ENCODE measurements around the gene EPB41L2. TPM values are rescaled to one million over a fixed set of nuclear protein-coding genes. Genes with fewer than 3 reads are reported as not detected.
A peak's percentile ranks its signal among the peaks of the same experiment; 100 is the strongest.
"Not testable (repeated sequence)": the region's sequence is repeated elsewhere in the genome, so short reads cannot be mapped to it uniquely, and the experiment has no call there.

Gene EPB41L2
- total and polyA plus RNA-seq, 9 donors, result 125 to 243 (median 190) TPM

- H3K4me3 ChIP-seq (ENCODE audit: low read length); H3K27ac ChIP-seq (ENCODE audit: low read length); H3K36me3 ChIP-seq (ENCODE audit: control insufficient read depth, insufficient read depth, low read length); H3K27me3 ChIP-seq (ENCODE audit: control insufficient read depth, insufficient read depth, low read length); H3K4me1 ChIP-seq (ENCODE audit: control insufficient read depth, insufficient read depth, low read length); H3K9me3 ChIP-seq (replicated peaks; ENCODE audit: control insufficient read depth, low read depth, low read length); DNase-seq: not testable (repeated sequence)
- WGBS (ENCODE audit: insufficient coverage), result no CpG with 5 or more reads among the region's 7 CpGs
Observed at GRCh38 chr6:131091944-131092343, 28.9 kb upstream of the EPB41L2 start.

DNA sequence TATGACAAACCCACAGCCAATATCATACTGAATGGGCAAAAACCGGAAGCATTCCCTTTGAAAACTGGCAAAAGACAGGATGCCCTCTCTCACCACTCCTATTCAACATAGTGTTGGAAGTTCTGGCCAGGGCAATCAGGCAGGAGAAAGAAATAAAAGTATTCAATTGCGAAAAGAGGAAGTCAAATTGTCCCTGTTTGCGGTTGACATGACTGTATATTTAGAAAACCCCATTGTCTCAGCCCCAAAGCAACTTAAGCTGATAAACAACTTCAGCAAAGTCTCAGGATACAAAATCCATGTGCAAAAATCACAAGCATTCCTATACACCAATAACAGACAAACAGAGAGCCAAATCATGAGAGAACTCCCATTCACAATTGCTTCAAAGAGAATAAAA is 27.3 kb upstream of the EPB41L2 start:
- not testable (repeated sequence) for H3K27me3 ChIP-seq (ENCODE audit: control insufficient read depth, insufficient read depth, low read length); H3K9me3 ChIP-seq (replicated peaks; ENCODE audit: control insufficient read depth, low read depth, low read length); DNase-seq; H3K4me1 ChIP-seq (ENCODE audit: control insufficient read depth, insufficient read depth, low read length); H3K4me3 ChIP-seq (ENCODE audit: low read length); H3K36me3 ChIP-seq (ENCODE audit: control insufficient read depth, insufficient read depth, low read length); H3K27ac ChIP-seq (ENCODE audit: low read length)
- WGBS (ENCODE audit: insufficient coverage), result no CpG with 5 or more reads among the region's 3 CpGs

GRCh38 chr6:131084982-131085381 is 21.9 kb upstream of the EPB41L2 start:
- Histone ChIP-seq H3K9me3 (replicated peaks; ENCODE audit: control insufficient read depth, low read depth, low read length) (peaks cover 2% of the 10 kb centered on the region), H3K27ac (ENCODE audit: low read length) (no peak overlapping the region), H3K36me3 (ENCODE audit: control insufficient read depth, insufficient read depth, low read length) (no peaks in the 10 kb centered on the region), H3K4me1 (ENCODE audit: control insufficient read depth, insufficient read depth, low read length) (no peaks in the 10 kb centered on the region), H3K4me3 (ENCODE audit: low read length) (no peak overlapping the region), H3K27me3 (ENCODE audit: control insufficient read depth, insufficient read depth, low read length) (no peaks in the 10 kb centered on the region)
- DNase-seq, result no peak
- WGBS (ENCODE audit: insufficient coverage), result 95% methylated on average over 2 of the region's 2 CpGs

GRCh38 chr6:131083687-131084086 is 20.6 kb upstream of the EPB41L2 start:
- Histone ChIP-seq H3K36me3 (ENCODE audit: control insufficient read depth, insufficient read depth, low read length) (no peaks in the 10 kb centered on the region), H3K27me3 (ENCODE audit: control insufficient read depth, insufficient read depth, low read length) (no peaks in the 10 kb centered on the region), H3K27ac (ENCODE audit: low read length) (no peak overlapping the region), H3K9me3 (replicated peaks; ENCODE audit: control insufficient read depth, low read depth, low read length) (peaks cover 2% of the 10 kb centered on the region), H3K4me1 (ENCODE audit: control insufficient read depth, insufficient read depth, low read length) (no peaks in the 10 kb centered on the region), H3K4me3 (ENCODE audit: low read length) (no peak overlapping the region)
- DNase-seq, result no peak
- WGBS (ENCODE audit: insufficient coverage), result 38% methylated on average over 1 of the region's 3 CpGs

- H3K36me3 ChIP-seq (ENCODE audit: control insufficient read depth, insufficient read depth, low read length), result no peaks in the 10 kb centered on the region
- no peak overlapping the region for H3K4me3 ChIP-seq (ENCODE audit: low read length)
- H3K27ac ChIP-seq (ENCODE audit: low read length), result no peak overlapping the region
- no peaks in the 10 kb centered on the region for H3K4me1 ChIP-seq (ENCODE audit: control insufficient read depth, insufficient read depth, low read length)
- WGBS (ENCODE audit: insufficient coverage), result no CpG with 5 or more reads among the region's 1 CpG
- H3K27me3 ChIP-seq (ENCODE audit: control insufficient read depth, insufficient read depth, low read length), result no peaks in the 10 kb centered on the region
- peaks cover 2% of the 10 kb centered on the region for H3K9me3 ChIP-seq (replicated peaks; ENCODE audit: control insufficient read depth, low read depth, low read length)
- DNase-seq, result no peak
Observed at GRCh38 chr6:131082335-131082734, 19.3 kb upstream of the EPB41L2 start.

DNA sequence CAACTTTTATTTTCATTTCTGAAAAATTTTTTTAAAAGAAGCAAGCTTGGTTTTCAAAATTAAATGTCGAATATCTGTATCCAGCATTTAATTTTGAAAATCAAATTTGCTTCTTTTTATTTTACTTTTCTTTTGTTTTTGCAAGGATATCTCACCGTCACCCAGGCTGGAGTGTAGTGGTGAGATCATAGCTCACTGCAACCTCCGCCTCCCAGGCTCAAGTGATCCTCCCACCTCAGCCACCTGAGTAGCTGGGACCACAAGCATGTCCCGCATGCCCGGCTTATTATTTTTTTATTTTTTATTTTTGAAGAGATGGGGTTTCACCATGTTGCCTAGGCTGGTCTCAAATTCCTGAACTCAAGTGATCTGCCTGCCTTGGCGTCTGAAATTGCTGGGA is 17.0 kb upstream of the EPB41L2 start:
- no peaks in the 10 kb centered on the region for H3K27me3 ChIP-seq (ENCODE audit: control insufficient read depth, insufficient read depth, low read length)
- no peak overlapping the region for H3K4me3 ChIP-seq (ENCODE audit: low read length)
- H3K27ac ChIP-seq (ENCODE audit: low read length), result no peak overlapping the region
- no peaks in the 10 kb centered on the region for H3K9me3 ChIP-seq (replicated peaks; ENCODE audit: control insufficient read depth, low read depth, low read length)
- H3K36me3 ChIP-seq (ENCODE audit: control insufficient read depth, insufficient read depth, low read length), result no peaks in the 10 kb centered on the region
- no CpG with 5 or more reads among the region's 6 CpGs for WGBS (ENCODE audit: insufficient coverage)
- DNase-seq, result no peak
- H3K4me1 ChIP-seq (ENCODE audit: control insufficient read depth, insufficient read depth, low read length), result no peaks in the 10 kb centered on the region

- no peak for DNase-seq
- Histone ChIP-seq H3K4me3 (ENCODE audit: low read length) (no peak overlapping the region), H3K36me3 (ENCODE audit: control insufficient read depth, insufficient read depth, low read length) (no peaks in the 10 kb centered on the region), H3K9me3 (replicated peaks; ENCODE audit: control insufficient read depth, low read depth, low read length) (peaks cover 2% of the 10 kb centered on the region), H3K4me1 (ENCODE audit: control insufficient read depth, insufficient read depth, low read length) (no peaks in the 10 kb centered on the region), H3K27ac (ENCODE audit: low read length) (no peak overlapping the region), H3K27me3 (ENCODE audit: control insufficient read depth, insufficient read depth, low read length) (no peaks in the 10 kb centered on the region)
- WGBS (ENCODE audit: insufficient coverage), result 80% methylated on average over 1 of the region's 2 CpGs
Observed at GRCh38 chr6:131073577-131073976, 10.5 kb upstream of the EPB41L2 start.

- H3K27me3 ChIP-seq (ENCODE audit: control insufficient read depth, insufficient read depth, low read length), result no peaks in the 10 kb centered on the region
- no CpG with 5 or more reads among the region's 3 CpGs for WGBS (ENCODE audit: insufficient coverage)
- H3K36me3 ChIP-seq (ENCODE audit: control insufficient read depth, insufficient read depth, low read length), result no peaks in the 10 kb centered on the region
- peaks cover 4% of the 10 kb centered on the region for H3K4me1 ChIP-seq (ENCODE audit: control insufficient read depth, insufficient read depth, low read length)
- no peak for DNase-seq
- H3K9me3 ChIP-seq (replicated peaks; ENCODE audit: control insufficient read depth, low read depth, low read length), result peaks cover 2% of the 10 kb centered on the region
- H3K4me3 ChIP-seq (ENCODE audit: low read length), result no peak overlapping the region
- H3K27ac ChIP-seq (ENCODE audit: low read length), result no peak overlapping the region
Observed at GRCh38 chr6:131070061-131070460, 7.0 kb upstream of the EPB41L2 start.

- Histone ChIP-seq H3K4me1 (ENCODE audit: control insufficient read depth, insufficient read depth, low read length) (peaks cover 9% of the 10 kb centered on the region), H3K36me3 (ENCODE audit: control insufficient read depth, insufficient read depth, low read length) (no peaks in the 10 kb centered on the region), H3K27me3 (ENCODE audit: control insufficient read depth, insufficient read depth, low read length) (no peaks in the 10 kb centered on the region), H3K27ac (ENCODE audit: low read length) (no peak overlapping the region), H3K9me3 (replicated peaks; ENCODE audit: control insufficient read depth, low read depth, low read length) (peaks cover 2% of the 10 kb centered on the region), H3K4me3 (ENCODE audit: low read length) (no peak overlapping the region)
- DNase-seq, result no peak
- no CpG with 5 or more reads among the region's 7 CpGs for WGBS (ENCODE audit: insufficient coverage)
Observed at GRCh38 chr6:131068165-131068564, 5.1 kb upstream of the EPB41L2 start.

DNA sequence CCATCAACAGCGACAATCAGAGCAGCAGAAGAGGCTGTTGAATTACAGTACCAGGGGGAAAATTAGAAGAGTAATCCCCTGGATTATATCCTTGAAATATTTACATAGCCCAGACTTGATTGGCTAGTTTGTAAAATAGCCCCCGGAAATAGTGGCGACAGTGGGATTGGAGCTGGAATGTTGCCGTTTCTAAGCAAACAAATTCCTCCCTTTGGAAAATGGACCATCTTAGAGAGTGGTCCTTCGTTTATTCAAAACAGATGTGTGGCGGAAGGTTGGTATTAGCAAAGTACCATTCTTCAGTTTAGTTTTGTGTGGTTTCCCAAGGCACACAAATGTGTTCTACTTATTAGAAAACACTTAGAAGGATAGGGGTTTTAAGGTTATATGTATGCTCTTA is 4.5 kb upstream of the EPB41L2 start:
- H3K4me3 ChIP-seq (ENCODE audit: low read length), result no peak overlapping the region
- DNase-seq, result no peak
- H3K4me1 ChIP-seq (ENCODE audit: control insufficient read depth, insufficient read depth, low read length), result peaks cover 9% of the 10 kb centered on the region
- no peaks in the 10 kb centered on the region for H3K36me3 ChIP-seq (ENCODE audit: control insufficient read depth, insufficient read depth, low read length)
- no peak overlapping the region for H3K27ac ChIP-seq (ENCODE audit: low read length)
- peaks cover 2% of the 10 kb centered on the region for H3K9me3 ChIP-seq (replicated peaks; ENCODE audit: control insufficient read depth, low read depth, low read length)
- WGBS (ENCODE audit: insufficient coverage), result no CpG with 5 or more reads among the region's 6 CpGs
- no peaks in the 10 kb centered on the region for H3K27me3 ChIP-seq (ENCODE audit: control insufficient read depth, insufficient read depth, low read length)

- peak overlapping the region; percentile 57 for H3K27ac ChIP-seq (ENCODE audit: low read length)
- peak; percentile 61 for DNase-seq
Observed at GRCh38 chr6:131065824-131066171, 2.8 kb upstream of the EPB41L2 start.

More at GRCh38 chr6:131065824-131066171, 2.8 kb upstream of the EPB41L2 start:
- Histone ChIP-seq H3K27me3 (ENCODE audit: control insufficient read depth, insufficient read depth, low read length) (no peaks in the 10 kb centered on the region), H3K36me3 (ENCODE audit: control insufficient read depth, insufficient read depth, low read length) (no peaks in the 10 kb centered on the region), H3K4me3 (ENCODE audit: low read length) (no peak overlapping the region), H3K9me3 (replicated peaks; ENCODE audit: control insufficient read depth, low read depth, low read length) (peaks cover 2% of the 10 kb centered on the region), H3K4me1 (ENCODE audit: control insufficient read depth, insufficient read depth, low read length) (peaks cover 15% of the 10 kb centered on the region)

Data from muscle of leg (tissue), 11 donors.